Stimulated activated CD8-positive, alpha-beta memory T cell treated with anti-CD3 and anti-CD28 coated beads, Interleukin-12 subunit alpha, Interleukin-12 subunit beta, amount 100 ng/mL, for 24 hours (primary cell): ENCODE results near the gene SUSD4.

Experiments used
- DNase-seq: peaks from one replicate; pipeline ENCODE4 v3.0.0-alpha.2; 2020; ENCODE audit errors: extremely low read depth

SUSD4 gene

DNA sequence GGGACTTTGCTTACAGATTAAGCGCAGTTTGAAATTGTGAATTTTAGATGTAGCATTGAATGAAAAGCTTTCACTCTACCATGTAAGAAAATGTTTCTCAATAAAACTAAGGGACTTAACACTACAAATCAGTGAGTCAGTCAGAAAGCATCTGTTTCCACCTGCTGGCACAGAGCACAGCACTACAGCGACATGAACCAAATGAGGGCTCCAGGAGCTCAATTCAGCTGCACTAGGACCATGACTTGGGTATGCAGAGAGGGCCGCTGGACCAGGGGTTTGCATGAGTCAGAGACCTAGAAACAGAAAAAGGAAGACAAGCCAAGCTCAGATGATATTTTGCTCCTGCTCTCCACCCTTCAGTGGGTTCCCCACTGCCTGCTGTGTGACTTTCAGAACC lies 5.2 kb downstream of the SUSD4 start:
- DNase-seq: no peak

DNA sequence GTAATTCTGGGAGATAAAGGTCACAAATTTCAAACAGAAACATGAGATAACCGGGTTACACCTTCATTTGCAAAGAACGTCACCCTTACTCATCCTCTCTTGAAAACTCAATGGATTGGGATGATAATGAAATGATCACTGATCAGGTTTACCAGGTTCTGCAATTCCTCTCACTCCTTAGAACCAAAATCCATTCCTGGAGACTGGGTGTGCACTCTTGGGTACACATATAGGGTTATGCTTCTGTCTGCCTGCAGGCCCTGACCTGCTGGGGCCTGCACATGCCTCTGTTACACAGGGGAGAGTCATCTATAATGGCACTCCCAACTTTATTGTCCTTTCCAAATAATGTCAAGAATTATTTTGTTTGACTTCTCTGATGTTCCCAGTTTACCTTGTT lies 8.3 kb downstream of the SUSD4 start:
- DNase-seq: no peak

DNA sequence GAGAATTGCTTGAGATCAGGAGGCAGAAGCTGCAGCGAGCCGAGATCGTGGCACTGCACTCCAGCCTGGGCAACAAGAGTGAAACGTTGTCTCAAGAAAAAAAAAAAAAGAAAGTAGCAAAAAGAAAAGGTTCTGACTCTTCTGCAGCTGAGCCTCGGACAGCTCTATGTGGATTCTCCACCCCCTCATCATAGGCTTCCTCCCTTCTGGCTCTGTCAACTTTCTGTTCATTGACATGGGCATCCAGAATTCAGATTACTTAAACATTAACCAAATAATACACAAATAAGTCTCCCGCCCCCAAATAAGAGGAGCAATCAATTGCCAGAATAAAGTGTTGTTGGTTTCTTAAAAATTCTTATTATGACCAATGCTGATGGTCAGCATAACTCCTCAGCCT lies 10.0 kb downstream of the SUSD4 start:
- no peak for DNase-seq

DNA sequence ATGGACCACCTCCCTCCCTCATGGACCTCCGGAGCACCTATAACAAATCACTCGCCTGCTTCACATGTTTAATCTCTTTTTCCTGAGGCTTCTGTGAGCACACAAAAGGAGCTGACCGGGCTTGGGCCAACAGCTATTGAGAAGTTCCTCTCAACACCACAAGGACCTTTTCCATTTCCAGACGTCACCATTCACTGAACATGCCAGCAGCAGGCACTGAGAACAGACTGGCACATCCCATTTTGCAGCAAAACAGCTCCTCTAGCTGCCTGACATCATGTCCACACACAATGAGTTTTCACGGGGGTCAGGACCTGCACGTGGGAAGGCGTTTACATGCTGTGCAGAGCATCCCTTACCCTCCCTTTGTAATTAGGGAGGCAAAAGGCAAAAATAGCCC lies 11.0 kb downstream of the SUSD4 start:
- DNase-seq: no peak

DNA sequence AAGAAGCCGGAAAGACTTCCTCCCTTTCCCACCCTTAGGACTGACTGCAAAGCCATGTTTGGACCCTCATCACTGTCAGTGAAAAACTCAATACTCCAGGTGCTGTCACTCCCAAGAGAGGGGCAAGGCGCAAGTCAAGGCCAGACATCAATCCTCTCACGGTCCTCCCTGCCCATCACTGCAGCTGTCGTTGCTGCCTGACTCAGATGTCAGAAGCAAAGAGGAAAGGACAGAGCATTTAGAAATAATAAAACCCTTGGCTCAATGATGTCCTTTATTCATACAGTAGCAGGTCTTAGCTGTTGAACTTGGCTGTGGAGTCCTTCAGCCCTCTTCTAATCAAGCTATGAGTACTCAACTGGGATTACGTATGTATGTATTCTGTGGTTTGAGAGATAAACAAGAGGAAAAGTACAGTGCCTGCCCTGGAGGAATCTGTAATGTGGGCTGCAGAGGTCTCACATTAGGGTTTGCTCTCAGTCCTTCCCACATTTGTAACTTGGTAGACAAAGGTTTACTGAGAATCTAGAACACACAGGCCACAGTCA lies 13.5 kb downstream of the SUSD4 start:
- DNase-seq: no peak

DNA sequence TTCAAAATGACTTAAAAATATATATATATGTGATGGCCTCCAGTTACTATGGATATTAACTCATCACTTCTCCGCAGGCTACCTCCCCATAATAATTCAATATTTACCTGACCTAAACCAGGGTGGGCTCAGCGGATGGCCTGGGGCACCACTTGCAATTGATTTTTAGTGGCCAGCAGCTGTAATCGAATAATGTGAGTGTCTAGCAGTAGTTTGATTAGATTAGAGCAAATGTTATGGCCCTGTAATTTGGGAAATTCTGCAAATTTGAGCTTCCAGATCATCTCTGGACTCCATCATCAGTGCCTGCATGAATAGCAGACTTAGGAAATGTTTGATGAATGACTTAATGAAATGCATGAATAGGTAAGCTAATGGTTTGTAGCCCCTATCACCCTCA lies 14.7 kb downstream of the SUSD4 start:
- no peak for DNase-seq

DNA sequence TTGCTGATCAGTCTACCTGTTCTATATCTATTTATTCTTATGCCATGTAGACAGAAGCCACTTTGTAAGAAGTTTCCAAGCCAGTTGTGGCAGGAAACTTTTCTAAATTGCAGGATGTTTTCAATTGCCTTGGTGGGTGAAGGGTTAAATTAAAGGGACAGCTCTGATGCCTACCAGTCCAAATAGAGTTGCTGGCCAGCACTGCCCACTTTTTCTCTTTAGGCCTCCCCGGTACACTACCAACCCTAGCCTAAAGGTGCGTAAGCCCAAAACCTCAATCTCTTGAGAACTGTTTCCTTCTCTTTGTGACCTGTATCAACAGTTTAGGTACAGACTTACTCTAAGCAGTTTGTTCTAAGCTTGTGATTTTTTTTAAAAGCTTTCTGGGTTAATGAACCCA lies 15.5 kb downstream of the SUSD4 start:
- DNase-seq: no peak

DNA sequence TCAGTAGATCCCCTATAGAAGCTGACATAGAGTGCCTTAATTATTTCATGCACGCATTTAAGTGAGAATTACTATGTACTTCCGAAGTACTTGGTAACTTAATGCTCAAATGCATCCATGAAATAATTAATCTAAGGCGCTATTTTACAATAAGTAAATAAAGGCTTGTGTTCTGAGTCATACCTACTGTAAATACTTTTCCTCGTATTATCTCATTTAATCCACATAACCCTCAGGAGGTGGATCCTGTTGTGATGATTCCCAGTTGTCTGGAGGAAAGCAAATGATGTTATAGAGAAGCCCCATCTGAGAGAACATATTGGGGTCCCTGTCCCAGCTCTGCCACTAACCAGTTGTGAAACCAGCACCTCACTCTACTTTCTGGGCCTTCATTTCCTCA lies 16.4 kb downstream of the SUSD4 start:
- DNase-seq: no peak

DNA sequence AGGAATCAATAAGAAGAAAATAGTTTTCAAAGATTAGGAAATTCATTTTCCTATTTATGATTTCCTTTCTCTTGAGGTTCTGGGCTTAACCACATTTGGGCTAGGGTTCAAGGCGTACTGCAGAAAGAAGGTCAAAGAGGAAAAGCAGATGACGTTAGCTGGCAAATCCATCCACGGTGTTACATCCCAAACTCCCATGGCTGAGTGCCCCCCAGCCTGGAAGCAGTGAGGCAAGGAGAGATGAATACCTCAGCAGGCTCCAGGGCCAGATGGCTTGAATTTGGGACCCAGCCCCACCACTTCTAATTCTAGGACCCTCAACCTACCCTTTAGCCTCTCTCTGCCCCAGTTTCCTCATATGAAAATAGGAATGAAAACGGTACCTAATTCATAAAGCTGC lies 17.7 kb downstream of the SUSD4 start:
- no peak for DNase-seq

DNA sequence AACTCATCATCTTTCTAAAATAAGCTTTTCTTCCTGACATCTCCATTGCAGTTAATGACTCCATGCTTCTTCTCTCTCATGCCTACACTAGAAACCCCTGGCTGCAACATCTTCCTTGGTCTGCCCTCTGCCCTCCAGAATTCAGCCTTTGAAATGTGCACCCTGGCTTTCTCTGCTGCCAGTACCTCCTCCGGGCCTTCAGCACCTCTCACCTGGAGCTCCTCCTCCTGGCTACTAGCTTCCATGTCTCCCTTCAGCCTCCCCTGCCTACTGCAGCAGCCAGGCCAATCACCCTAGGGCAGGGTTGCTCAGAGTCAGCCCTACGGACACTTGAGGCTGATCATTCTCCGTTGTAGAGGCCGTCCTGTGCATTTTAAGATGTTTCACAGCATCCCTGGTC lies 18.3 kb downstream of the SUSD4 start:
- no peak for DNase-seq

DNA sequence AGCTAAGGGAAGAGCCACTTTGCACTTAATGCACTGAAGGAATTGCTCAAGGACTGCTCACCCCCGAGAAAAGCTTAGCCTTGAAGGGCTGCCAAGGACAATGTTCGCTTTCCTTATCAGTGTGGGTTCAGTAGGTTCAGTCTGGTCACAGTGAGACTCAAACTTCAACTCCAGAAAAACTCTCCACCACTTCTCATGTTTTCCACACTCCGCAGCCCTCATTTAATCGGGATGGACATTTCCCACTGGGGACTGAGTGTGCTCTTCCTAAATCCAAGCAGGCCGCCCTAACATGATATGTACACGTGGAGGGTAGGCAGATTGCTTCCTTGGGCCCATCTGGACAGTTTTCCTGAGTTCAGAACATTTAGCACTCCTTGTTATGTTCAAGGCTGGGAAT lies 19.5 kb downstream of the SUSD4 start:
- no peak for DNase-seq

DNA sequence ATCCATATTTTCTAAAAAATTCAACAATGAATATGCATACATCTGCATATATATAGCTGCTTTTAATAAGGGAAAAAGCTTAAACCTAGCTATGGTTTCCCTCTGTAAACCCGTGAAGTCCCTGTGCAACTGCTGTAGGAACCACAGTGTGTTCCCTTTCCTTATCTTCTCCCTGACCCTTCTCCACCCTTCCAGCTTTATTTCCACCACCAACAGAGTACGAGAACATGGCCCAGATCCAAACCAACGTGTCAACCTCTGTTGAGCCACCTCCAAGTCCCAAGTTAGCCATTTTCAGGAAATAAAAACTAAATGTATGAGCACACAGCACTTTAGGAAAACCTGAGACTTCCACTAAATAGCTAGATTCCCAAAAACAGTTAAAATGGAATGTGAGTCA lies 20.3 kb downstream of the SUSD4 start:
- DNase-seq: no peak

DNA sequence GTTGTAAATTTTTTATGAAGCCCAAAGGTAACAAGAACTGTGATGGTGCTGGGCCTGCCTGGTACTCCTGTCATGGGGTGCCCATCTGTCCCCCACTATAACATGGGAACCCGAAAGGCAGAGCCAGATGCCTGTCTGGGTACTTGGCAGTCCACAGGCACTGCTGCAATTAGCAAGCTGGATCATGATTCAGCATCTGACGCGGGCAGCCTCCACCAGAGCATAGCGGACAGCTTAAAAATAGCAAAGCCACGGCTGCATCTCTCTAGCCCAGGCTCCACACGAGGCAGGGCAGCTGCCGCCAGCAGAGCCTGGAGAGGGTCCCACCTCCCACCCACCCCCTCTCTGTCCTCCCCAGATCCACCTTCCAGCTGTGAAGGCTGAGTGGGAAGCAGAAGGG lies 22.9 kb downstream of the SUSD4 start:
- no peak for DNase-seq

DNA sequence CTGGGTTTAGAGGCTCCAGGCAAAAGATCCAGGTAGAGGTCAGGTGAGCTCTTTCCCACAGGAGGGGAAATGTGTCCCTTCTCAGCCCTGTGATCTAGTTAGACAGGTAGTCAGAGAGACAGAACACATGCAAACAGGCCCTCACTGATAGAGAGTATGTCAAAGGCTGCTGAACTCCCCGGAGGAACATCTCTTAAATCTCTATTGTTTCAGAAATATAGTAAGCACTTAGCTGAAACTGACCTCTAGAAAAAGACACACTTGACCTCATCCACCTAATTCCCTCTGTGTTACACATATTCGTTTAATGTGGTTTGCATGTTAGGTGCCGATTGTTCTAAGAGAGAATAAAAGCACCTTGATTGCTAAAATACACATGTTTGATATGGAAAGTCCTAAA lies 23.3 kb downstream of the SUSD4 start:
- DNase-seq: no peak

DNA sequence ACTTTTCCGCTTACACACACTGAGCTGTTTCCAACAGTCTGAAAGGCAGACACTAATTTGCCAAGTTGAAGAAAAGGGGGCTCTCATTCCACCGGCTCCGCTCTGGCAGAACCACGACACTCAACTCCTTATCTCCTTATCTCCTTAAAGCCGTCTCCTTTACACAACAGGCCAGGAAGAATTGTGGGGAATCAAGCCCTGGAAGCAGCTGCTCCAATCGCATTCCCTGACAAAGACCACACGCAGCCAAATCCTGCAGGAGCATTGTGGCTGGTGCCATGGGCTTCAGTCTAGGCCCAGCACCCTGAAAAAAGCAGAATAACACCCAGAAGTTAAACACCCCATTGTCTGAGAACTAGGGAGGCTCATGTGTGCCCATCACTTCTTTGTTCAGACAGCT lies 24.1 kb downstream of the SUSD4 start:
- no peak for DNase-seq

DNA sequence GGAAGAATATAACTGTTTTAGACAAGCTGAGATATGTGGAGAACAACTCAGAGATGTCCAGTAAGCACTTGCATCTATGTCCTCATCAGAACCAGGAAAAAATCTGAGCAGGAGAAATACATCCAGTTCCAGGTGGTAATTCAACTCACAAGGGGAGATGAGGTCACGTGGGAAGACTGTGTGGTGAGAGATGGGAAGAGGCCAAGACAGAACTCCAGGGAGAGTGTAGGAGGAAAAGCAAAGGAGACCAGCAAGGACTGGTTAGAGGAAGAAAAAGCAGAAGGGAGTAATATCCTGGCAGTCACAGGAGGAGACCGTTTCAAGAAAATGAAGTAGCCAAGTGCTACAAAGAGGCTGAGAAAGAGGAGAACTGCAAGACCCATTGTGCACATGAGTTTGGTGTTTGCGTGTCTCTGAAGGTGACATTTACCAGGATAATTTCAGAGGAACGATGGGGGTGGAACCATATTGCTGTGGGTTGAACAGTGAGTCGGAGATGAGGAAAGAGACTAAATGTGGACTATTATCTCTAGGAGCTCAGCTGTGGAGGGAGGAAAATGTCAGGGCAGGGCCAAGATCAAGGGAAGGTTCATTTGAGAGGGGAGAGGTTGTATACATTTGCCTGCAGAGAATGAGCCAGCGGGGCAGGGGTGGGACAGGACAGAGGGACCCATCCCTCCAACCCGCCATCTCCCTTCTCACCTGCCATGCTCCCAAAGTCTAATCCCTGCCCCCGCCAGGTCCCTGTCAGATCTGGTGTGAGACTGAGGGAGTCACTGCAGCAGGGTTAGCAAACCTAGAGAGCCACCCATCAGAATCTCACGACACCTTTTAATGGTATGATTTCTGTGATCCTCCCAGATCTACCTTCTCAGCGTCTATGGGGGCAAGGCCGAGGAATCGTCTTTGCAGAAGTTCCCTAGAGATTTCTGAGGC lies 24.9 kb downstream of the SUSD4 start:
- no peak for DNase-seq

DNA sequence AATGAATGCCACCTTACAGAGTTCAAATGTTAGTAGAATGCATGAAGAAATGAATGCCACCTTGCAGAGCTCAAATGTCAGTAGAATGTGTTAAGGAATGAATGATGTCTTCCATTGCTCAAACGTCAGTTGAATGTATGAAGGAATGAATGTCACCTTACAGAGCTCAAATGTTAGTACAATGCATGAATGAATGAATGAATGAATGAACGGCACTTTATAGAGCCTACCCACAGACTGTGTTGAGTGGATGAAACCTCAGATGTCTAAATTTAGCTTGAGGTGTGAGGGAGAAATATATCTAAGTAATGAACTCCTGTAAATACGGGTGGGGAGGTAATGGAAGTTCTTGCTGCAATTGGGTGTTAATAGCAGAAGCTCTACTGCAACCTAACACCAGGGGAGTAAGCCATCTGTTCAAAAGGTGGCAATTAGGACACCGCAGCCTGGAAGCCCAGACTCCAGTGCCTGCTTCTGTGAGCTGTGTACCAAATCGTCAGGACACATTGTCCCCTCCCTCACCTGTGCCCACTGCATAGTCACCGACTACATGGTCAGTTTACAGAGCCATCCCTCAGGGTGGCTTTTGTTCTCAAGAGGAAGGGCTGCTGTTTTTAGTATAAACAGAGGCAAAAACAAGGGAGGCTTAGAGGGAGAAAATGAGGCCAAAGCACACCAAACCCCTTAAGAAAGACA lies 26.7 kb downstream of the SUSD4 start:
- DNase-seq: no peak

DNA sequence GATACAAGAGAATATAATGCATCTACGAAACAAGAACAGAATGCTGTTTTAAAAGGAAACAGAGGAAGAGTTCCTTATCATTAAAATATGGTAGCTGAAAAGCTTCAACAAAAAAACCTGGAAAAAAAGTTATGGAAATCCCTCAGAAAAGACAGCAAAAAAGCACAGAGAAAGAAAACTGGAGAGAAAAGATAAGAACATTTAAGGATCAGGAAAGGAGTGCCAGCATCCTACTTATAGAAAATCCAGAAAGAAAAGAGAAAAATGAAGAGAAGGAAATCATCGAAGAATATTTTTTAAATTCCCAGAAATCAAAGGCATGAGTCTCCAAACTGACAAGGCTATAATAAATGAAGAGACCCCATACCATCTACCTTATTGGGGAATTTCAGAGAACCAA lies 29.8 kb downstream of the SUSD4 start:
- DNase-seq: no peak

DNA sequence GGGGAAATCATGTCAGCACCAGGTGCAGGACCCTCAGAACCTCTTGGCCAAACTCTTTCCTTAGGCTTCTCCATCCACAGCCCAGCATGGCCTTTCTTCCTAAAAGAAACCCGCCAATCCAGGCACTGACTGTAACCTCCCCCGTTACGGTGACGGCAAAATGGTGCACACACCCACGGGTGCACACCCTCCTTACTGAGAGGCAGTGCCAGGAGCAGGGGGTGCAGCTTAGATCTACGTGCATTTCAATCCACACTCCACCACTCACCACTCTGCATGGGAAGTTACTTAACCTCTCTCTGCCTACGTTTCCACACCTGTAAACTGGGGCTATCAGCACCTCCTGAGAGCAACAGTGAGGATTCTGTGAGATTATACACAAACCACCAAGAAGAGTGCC lies 31.0 kb downstream of the SUSD4 start:
- DNase-seq: no peak

DNA sequence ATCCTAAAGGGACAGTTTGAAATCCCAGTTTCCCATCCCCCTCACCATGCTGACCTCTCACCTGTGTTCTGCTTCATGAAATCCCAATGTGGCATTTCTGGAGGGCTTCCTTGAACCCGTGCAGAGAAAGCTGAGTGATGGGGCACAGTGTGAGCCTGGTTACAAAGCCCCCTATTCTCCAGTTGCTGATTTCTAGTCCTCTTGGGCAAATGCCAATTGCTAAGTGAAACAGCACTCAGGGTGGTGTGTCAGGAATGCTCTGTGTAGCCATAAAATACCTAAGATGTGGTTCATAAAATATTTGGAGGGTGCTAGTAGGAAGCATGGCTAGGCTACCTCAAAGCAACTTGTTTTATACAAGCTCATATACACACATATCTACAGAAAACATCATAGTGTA lies 32.0 kb downstream of the SUSD4 start:
- no peak for DNase-seq

DNA sequence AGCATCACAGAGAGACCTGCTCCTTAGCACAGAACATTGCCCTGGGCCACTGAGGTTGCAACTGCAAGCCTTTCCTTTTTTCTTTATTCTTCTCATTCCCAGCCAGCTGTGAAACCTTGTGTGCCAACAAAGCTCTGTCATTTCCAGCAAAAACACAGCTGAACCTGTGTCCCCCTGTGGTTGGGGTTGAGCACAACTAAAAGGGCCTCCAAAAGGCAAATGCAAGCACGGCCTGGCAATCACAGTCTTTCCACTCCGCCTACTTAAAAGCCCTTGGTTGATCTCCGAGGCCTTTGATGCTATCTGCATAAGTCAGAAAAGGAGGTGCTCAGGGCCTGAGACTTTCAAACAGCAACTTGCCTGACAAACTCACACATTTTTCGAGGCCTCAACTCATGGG lies 32.7 kb downstream of the SUSD4 start:
- no peak for DNase-seq

DNA sequence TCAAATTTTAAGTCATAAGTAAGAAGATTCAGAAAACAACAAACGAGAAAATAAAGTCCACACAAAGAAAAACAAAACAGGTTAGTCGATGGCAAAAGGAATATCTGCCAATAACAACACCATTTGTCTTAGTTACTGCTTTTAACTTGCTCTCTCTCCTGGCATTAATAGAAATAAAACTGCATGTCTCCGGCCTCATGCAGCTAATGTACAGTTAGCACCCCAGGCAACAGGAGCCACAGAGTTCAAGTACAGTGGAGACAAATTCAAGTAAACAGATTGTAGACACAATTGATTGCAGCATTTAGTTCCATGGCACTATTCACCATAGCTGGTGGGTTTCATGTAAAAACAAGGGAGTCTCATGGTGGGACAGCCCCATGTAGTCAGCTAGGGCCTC lies 33.5 kb downstream of the SUSD4 start:
- DNase-seq: no peak
